Hematopoietic multipotent progenitor cell (in vitro differentiated cells): ENCODE data around the gene BRD1. TPM values are rescaled to one million over a fixed set of nuclear protein-coding genes. Genes with fewer than 3 reads are reported as not detected.
"Not testable (repeated sequence)": the region's sequence is repeated elsewhere in the genome, so short reads cannot be mapped to it uniquely, and the experiment has no call there.

ENCODE experiments used
- DNase-seq, 3 donors: peaks; one replicate each; pipeline ENCODE4 v3.0.0-alpha.2; 2011 to 2015; ENCODE audit warnings: low read depth in 2 of 3, low spot score in 2 of 3
- total RNA-seq: library from RNA; depleted of rRNA; stranded (reverse); fragments of >200 nt; gene quantifications from one replicate; pipeline ENCODE4 v1.2.3, GENCODE V29; 2012

Gene BRD1
- total RNA-seq, 1 donor = 46.0 TPM

DNA sequence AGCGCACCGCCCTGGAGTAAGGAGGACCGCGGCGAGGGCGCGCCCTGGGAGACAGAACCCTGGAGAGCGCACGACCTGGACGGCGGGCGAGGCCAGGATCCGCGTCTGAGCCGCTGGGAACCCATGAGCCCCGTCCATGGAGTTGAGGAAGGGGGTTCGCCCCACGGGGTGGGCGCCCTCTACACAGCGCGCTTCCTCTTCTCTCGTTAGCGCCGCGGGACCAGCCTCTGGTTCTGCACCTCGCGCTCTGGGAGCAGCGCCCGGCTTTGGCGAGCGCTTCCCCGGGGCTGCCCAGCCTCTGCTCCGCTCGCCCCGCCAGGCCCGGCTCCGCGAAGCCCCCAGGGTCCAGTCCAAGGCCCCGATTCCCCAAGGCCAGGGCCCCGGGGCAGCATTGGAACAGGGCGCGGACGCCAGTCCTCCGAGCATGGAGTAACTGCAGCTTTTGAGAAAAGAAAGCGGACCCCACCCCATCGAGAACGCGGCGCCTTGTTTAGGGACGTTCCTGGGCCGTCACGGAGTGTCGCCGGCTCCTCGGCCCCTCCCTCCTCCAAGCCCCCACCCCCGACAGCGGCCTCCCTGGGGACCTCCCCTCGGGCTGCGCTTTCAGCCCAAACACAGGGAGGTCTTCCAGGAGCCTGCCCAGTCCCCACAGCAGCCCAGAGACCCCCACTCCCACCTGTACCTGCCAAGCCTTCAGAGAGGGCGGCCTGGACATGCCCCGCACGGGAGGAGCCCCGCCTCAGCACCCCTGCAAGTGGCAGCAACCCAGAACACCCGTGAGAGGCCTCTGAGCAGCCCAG lies 56.2 kb downstream of the BRD1 start:
- DNase-seq = peak in 1 of 3 donors; percentile 16

GRCh38 chr22:49770547-49771265 lies 57.0 kb downstream of the BRD1 start:
- peak in 1 of 3 donors; percentile 17 for DNase-seq

- DNase-seq = no peak
These were observed 57.8 kb downstream of the BRD1 start for GRCh38 chr22:49769691-49770546.

- DNase-seq = no peak
These were observed 58.6 kb downstream of the BRD1 start for GRCh38 chr22:49768951-49769690.

DNA sequence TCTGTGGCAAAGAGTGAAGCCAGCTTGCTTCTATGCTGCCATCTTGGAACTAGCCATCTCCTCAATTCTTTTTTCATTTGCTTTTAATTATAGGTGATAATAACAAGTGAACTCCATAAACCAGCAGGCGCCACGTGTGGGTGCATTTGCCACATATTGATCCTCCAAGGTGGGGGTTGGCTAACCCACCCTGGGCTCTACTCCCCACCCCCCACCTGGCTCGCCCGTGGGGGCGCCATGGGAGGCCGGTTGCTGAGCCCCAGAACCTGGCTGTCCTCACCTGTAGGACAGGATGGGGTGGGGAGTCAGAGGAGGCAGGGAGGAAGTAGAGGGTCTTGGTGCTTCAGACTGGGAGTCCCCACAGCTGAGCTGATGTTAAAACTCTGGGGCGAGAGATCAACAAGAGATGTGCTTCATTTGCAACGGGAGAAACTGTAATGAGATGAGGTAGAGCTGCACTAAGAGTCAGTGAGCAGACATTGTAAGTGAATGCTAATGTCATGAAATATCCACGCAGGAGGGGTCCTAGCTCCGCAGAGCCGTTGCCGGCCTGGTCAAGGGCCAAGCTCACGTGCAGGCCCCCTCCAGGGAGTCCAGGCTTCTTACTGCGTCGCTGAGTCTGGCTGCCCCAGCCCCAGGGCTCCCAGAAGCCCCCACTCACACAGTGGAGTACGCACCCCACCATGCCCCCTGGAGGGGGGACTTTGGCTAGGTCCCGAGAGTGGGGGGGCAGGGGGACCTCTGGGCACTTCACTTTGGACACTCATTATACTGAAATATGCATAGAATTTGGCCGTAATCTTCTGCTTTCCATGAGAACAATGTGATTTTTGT lies 59.4 kb downstream of the BRD1 start:
- DNase-seq = no peak

DNA sequence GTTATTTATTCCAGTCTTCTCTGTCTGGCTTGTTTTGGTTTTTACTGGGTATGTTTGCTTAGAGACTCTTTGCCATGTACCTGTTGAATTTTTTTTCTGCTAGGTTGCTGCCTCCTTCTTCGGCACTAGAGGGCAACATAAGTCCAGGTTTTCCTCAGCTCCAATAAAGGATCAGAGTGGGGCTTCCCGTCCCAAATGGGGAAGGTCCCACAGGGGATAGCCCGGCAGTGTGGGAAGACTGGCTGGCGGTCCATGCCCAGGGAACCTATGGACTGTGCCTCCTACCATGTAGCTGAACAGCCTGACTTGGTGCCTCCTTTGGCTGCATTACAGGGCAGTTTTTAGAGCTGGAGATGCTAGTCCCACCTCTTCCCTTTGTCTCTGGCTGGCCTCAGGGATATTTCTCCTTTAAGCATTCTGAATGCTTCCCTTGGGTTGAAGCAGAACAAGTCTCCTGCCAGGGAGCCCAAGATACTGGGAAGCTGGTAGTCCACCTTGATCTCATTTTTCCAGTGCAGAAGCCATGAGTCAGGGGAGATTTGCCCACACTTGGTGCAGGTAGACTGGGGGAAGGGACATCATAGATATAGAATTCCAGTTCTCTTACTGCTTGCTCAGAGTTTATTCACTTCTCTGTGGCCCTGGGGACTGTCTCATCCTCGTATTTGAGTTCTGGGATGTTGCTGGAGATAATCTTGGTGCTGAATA lies 60.2 kb downstream of the BRD1 start:
- DNase-seq = peak; percentile 30 to 74 (median 57)

GRCh38 chr22:49765951-49766350 lies 61.7 kb downstream of the BRD1 start:
- no peak for DNase-seq

DNA sequence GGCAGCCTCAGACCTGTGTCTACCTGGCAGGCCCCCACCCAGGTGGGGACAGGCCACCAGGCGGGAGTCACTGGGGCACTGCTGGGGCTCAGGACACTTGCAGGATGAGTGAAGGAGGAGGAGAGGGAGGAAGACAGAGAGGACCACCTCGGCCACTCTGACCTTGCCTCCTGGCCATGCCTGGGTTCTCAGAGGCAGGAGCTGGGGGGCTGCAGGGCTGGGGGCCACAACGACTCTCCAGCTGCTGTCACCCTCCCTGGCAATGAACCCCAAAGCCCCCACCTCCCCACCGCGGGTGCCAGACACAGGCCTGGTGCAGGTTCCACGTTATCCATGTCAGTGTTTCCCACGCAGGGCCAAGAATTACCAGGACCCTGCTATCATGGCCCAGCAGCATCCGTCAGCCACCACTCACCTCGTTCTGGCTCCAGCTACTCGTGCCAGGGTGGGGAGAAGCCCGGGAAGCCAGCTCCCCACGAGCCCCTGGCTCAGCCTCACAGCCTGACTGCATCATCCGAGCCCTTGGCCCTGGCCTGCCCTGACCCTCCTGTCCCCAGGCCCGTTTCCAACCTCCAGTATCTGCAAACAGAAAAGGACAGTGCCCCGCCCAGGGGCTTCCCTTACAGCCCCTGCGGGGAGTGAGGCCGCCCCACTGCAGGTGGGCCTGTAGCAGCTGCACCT lies 62.4 kb downstream of the BRD1 start:
- DNase-seq = no peak

GRCh38 chr22:49764127-49764581 lies 63.5 kb downstream of the BRD1 start:
- DNase-seq = no peak

GRCh38 chr22:49763696-49764095 lies 64.0 kb downstream of the BRD1 start:
- DNase-seq = no peak

- no peak for DNase-seq
These were observed 64.5 kb downstream of the BRD1 start for GRCh38 chr22:49763138-49763537.

- DNase-seq = not testable (repeated sequence)
These were observed 65.1 kb downstream of the BRD1 start for GRCh38 chr22:49762571-49762970.

GRCh38 chr22:49761836-49762235 lies 65.8 kb downstream of the BRD1 start:
- no peak for DNase-seq

DNA sequence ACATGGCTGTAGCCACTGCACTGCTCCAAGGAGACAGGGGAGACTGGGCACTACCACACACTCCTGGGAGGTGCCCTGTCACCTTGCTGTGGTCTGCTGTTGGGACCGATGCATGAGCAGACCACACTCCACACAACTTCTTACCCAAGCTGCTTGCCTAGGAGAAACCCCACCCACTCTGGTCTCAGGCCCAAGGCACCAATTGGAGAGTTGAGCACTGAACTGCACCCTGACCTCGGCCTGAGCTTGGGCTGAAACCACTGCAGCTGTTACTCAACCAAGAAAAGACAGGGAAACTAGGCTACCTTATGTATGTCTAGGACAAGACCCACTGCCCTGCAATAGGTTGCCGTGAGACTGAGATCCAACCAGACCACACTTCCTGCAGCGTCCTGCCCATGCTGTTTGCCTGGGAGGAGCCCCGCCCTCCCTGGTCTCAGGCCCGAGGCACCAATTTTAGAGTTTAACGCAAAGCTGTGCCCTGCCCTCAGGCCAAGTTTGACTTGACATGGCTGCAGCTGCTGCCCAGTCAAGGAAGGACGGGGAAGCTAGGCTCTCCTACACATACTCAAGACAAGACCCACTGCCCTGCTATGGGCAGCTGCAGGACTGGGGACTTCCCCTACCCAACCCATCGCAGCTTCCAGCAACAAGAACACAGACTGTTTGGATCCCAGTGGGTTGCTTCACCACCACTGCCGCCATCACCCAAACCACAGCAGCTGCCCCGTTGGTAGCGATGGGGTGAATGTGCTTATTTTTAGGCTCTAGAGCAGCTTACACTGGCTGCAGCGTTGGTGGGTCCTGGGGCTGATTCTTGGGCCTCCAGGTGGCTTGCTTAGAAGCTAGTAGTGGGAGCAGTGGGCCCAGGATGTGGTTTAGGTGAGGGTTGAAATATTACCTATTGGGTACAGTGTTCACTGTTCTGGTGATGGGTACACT lies 66.8 kb downstream of the BRD1 start:
- peak in 1 of 3 donors; percentile 47 for DNase-seq

GRCh38 chr22:49760280-49760629 lies 67.4 kb downstream of the BRD1 start:
- no peak for DNase-seq

GRCh38 chr22:49756676-49757075 lies 71.0 kb downstream of the BRD1 start:
- no peak for DNase-seq

- DNase-seq = no peak
These were observed 71.5 kb downstream of the BRD1 start for GRCh38 chr22:49756201-49756600.
